ENCODE measurements around the gene MYO3B.

The MYO3B gene

DNA sequence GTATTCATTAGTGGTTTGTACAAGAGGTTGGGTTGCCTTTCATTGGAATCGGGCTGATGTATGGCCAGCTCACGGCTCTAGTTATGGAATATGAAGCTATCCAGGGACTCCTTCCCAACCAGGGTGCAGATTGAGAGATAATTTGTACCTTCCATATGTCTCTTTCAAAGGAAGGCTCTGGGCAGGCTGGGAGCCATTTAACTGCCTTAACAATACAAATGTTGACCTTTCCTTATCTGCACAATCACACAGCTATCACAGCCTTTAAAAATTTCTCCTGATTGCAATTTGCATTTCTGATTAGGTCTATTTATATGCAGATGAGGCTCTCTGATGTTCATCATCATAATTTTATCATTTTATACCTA, 58.7 kb downstream of the MYO3B start:
- Histone ChIP-seq H3K9me2 (replicated peaks; ENCODE audit: insufficient read depth, low read length) (no peaks in the 10 kb centered on the region), H3K79me2 (ENCODE audit: insufficient read depth, low read length) (no peaks in the 10 kb centered on the region), H3F3A (ENCODE audit: insufficient read depth) (no peaks in the 10 kb centered on the region), H3K4me3 (ENCODE audit: insufficient read depth, low read length, poor library complexity, severe bottlenecking) (no peak overlapping the region), H3K36me3 (ENCODE audit: low read length) (no peaks in the 10 kb centered on the region), H3K4me2 (ENCODE audit: low read depth, low read length, poor library complexity, severe bottlenecking) (no peak overlapping the region), H3K9me3 (ENCODE audit: insufficient read depth, low read length) (no peaks in the 10 kb centered on the region), H3K9ac (ENCODE audit: low read length) (no peak overlapping the region), H3K27me3 (ENCODE audit: low read length) (no peaks in the 10 kb centered on the region), H2AFZ (ENCODE audit: low read depth, low read length, severe bottlenecking) (no peak overlapping the region), H3K27ac (ENCODE audit: low read depth, low read length) (no peak overlapping the region), H4K20me1 (ENCODE audit: low read depth, low read length) (no peaks in the 10 kb centered on the region)
- TF ChIP-seq, protein P1, sequence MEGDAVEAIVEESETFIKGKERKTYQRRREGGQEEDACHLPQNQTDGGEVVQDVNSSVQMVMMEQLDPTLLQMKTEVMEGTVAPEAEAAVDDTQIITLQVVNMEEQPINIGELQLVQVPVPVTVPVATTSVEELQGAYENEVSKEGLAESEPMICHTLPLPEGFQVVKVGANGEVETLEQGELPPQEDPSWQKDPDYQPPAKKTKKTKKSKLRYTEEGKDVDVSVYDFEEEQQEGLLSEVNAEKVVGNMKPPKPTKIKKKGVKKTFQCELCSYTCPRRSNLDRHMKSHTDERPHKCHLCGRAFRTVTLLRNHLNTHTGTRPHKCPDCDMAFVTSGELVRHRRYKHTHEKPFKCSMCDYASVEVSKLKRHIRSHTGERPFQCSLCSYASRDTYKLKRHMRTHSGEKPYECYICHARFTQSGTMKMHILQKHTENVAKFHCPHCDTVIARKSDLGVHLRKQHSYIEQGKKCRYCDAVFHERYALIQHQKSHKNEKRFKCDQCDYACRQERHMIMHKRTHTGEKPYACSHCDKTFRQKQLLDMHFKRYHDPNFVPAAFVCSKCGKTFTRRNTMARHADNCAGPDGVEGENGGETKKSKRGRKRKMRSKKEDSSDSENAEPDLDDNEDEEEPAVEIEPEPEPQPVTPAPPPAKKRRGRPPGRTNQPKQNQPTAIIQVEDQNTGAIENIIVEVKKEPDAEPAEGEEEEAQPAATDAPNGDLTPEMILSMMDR (IDR thresholded peaks at IDR 0.05; ENCODE audit: insufficient read depth, low read length, poor library complexity, severe bottlenecking) = no peak
- TF ChIP-seq EZH2phosphoT487 (conservative IDR thresholded peaks at IDR 0.05; ENCODE audit: low read length) = no peak

DNA sequence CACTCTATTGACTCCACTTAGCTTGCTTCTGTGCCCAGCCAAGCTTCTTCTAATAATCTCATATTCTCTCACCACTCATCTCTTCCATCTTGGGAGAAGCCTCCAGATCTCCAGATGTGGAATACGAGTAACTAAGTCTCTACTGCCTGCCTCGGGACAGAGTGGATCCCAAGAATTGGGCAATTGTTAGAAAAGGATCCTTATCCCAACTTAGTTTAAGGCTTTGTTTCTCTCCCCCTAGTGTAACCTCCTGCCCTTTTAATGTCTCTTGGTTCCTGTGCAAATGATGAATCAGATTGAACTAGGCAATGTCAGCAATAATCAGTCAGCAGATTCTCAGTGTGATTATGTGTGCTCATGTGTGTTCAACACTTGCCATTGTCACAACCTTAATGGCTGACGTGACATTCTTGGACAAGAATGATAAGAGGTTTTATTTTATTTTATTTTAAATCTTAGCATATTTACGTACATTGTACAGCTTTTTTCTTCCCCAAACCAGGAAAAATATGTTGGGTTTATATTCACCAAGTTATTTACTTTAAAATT, 59.7 kb downstream of the MYO3B start:
- Histone ChIP-seq H4K20me1 (ENCODE audit: low read depth, low read length) (no peaks in the 10 kb centered on the region), H3K9me2 (replicated peaks; ENCODE audit: insufficient read depth, low read length) (no peaks in the 10 kb centered on the region), H3K9ac (ENCODE audit: low read length) (no peak overlapping the region), H3K79me2 (ENCODE audit: insufficient read depth, low read length) (no peaks in the 10 kb centered on the region), H3K4me3 (ENCODE audit: insufficient read depth, low read length, poor library complexity, severe bottlenecking) (no peak overlapping the region), H3K27me3 (ENCODE audit: low read length) (no peaks in the 10 kb centered on the region), H3K36me3 (ENCODE audit: low read length) (no peaks in the 10 kb centered on the region), H3K27ac (ENCODE audit: low read depth, low read length) (no peak overlapping the region), H3K9me3 (ENCODE audit: insufficient read depth, low read length) (no peaks in the 10 kb centered on the region), H3K4me2 (ENCODE audit: low read depth, low read length, poor library complexity, severe bottlenecking) (no peak overlapping the region), H3F3A (ENCODE audit: insufficient read depth) (no peaks in the 10 kb centered on the region), H2AFZ (ENCODE audit: low read depth, low read length, severe bottlenecking) (no peak overlapping the region)
- TF ChIP-seq, protein P1 (IDR thresholded peaks at IDR 0.05; ENCODE audit: insufficient read depth, low read length, poor library complexity, severe bottlenecking) = no peak
- no peak for TF ChIP-seq EZH2phosphoT487 (conservative IDR thresholded peaks at IDR 0.05; ENCODE audit: low read length)

DNA sequence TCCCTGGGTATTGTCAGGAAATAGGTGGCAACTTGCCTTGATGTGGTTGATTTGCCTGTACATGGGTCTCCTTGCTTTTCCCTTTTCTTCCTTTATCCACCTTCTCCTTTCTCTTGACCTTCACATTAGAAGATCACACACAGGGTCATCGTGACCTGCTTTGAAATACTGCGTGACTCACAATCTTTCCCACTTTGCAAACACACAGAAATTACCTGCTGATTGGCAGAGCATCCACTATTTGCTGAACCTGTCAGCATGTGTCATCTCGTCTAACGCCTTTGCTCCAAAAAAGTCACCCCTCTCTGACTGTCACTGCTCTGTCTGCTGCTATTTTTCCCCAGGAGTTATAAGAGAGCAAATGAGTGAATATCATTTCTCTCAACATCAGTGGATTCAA, 60.8 kb downstream of the MYO3B start:
- no peaks in the 10 kb centered on the region for H3K36me3 ChIP-seq (ENCODE audit: low read length)
- H3F3A ChIP-seq (ENCODE audit: insufficient read depth) = no peaks in the 10 kb centered on the region
- H3K27me3 ChIP-seq (ENCODE audit: low read length) = no peaks in the 10 kb centered on the region
- no peak overlapping the region for H3K4me3 ChIP-seq (ENCODE audit: insufficient read depth, low read length, poor library complexity, severe bottlenecking)
- no peak overlapping the region for H3K27ac ChIP-seq (ENCODE audit: low read depth, low read length)
- H3K9me2 ChIP-seq (replicated peaks; ENCODE audit: insufficient read depth, low read length) = no peaks in the 10 kb centered on the region
- H3K79me2 ChIP-seq (ENCODE audit: insufficient read depth, low read length) = no peaks in the 10 kb centered on the region
- H4K20me1 ChIP-seq (ENCODE audit: low read depth, low read length) = no peaks in the 10 kb centered on the region
- no peak overlapping the region for H3K4me2 ChIP-seq (ENCODE audit: low read depth, low read length, poor library complexity, severe bottlenecking)
- TF ChIP-seq, protein P1 (IDR thresholded peaks at IDR 0.05; ENCODE audit: insufficient read depth, low read length, poor library complexity, severe bottlenecking) = no peak
- no peak for TF ChIP-seq EZH2phosphoT487 (conservative IDR thresholded peaks at IDR 0.05; ENCODE audit: low read length)
- no peaks in the 10 kb centered on the region for H3K9me3 ChIP-seq (ENCODE audit: insufficient read depth, low read length)
- H2AFZ ChIP-seq (ENCODE audit: low read depth, low read length, severe bottlenecking) = no peak overlapping the region
- H3K9ac ChIP-seq (ENCODE audit: low read length) = no peak overlapping the region

Measured in SU-DHL-6 (cell line).